ENCODE results near the gene ATG16L1.

The ATG16L1 gene

GRCh38 chr2:233256048-233256447, 4.6 kb downstream of the ATG16L1 start:
- no peak overlapping the region for H3K4me2 ChIP-seq (ENCODE audit: low read length)
- no peak overlapping the region for H3K4me3 ChIP-seq (ENCODE audit: low read depth, low read length, poor library complexity, severe bottlenecking)
- H3K27ac ChIP-seq (ENCODE audit: low read depth, low read length, poor library complexity, severe bottlenecking), result no peak overlapping the region
- H4K20me1 ChIP-seq (ENCODE audit: insufficient read depth, low read length), result no peaks in the 10 kb centered on the region
- H3K9me3 ChIP-seq (ENCODE audit: low read length), result no peaks in the 10 kb centered on the region
- H2AFZ ChIP-seq (ENCODE audit: low read length), result no peak overlapping the region
- H3K79me2 ChIP-seq (ENCODE audit: insufficient read depth, low read length), result peaks cover 32% of the 10 kb centered on the region
- peaks cover 22% of the 10 kb centered on the region for H3K4me1 ChIP-seq (ENCODE audit: insufficient read depth, low read length, severe bottlenecking)
- TF ChIP-seq CTCF (IDR thresholded peaks at IDR 0.05; ENCODE audit: low read length) (no peak), EZH2 (IDR thresholded peaks at IDR 0.05; ENCODE audit: borderline replicate concordance, low read length) (no peak)
- no peak overlapping the region for H3K9ac ChIP-seq (ENCODE audit: low read length)
- H3F3A ChIP-seq (ENCODE audit: insufficient read depth, low read length), result no peaks in the 10 kb centered on the region
- H3K9me2 ChIP-seq (ENCODE audit: low read depth, low read length), result no peaks in the 10 kb centered on the region
- H3K36me3 ChIP-seq (ENCODE audit: insufficient read depth, low read length), result peaks cover 75% of the 10 kb centered on the region
- H3K27me3 ChIP-seq (ENCODE audit: insufficient read depth, low read length), result no peaks in the 10 kb centered on the region

- Histone ChIP-seq H3K36me3 (ENCODE audit: insufficient read depth, low read length) (peaks cover 92% of the 10 kb centered on the region), H3K27ac (ENCODE audit: low read depth, low read length, poor library complexity, severe bottlenecking) (no peak overlapping the region), H3K4me3 (ENCODE audit: low read depth, low read length, poor library complexity, severe bottlenecking) (no peak overlapping the region), H4K20me1 (ENCODE audit: insufficient read depth, low read length) (no peaks in the 10 kb centered on the region), H3K9me3 (ENCODE audit: low read length) (no peaks in the 10 kb centered on the region), H3K9me2 (ENCODE audit: low read depth, low read length) (no peaks in the 10 kb centered on the region), H3K27me3 (ENCODE audit: insufficient read depth, low read length) (no peaks in the 10 kb centered on the region), H3K4me2 (ENCODE audit: low read length) (no peak overlapping the region), H3F3A (ENCODE audit: insufficient read depth, low read length) (no peaks in the 10 kb centered on the region), H3K9ac (ENCODE audit: low read length) (no peak overlapping the region), H2AFZ (ENCODE audit: low read length) (no peak overlapping the region), H3K79me2 (ENCODE audit: insufficient read depth, low read length) (peaks cover 18% of the 10 kb centered on the region), H3K4me1 (ENCODE audit: insufficient read depth, low read length, severe bottlenecking) (peaks cover 9% of the 10 kb centered on the region)
- TF ChIP-seq EZH2 (IDR thresholded peaks at IDR 0.05; ENCODE audit: borderline replicate concordance, low read length), result no peak
- no peak for TF ChIP-seq CTCF (IDR thresholded peaks at IDR 0.05; ENCODE audit: low read length)
Observed at GRCh38 chr2:233258211-233258610, 6.7 kb downstream of the ATG16L1 start.

GRCh38 chr2:233259730-233260129, 8.3 kb downstream of the ATG16L1 start:
- no peak for TF ChIP-seq EZH2 (IDR thresholded peaks at IDR 0.05; ENCODE audit: borderline replicate concordance, low read length)
- TF ChIP-seq CTCF (IDR thresholded peaks at IDR 0.05; ENCODE audit: low read length), result no peak
- Histone ChIP-seq H3K79me2 (ENCODE audit: insufficient read depth, low read length) (peaks cover 4% of the 10 kb centered on the region), H3K4me2 (ENCODE audit: low read length) (no peak overlapping the region), H4K20me1 (ENCODE audit: insufficient read depth, low read length) (no peaks in the 10 kb centered on the region), H3K27me3 (ENCODE audit: insufficient read depth, low read length) (no peaks in the 10 kb centered on the region), H3K9me3 (ENCODE audit: low read length) (no peaks in the 10 kb centered on the region), H3K9me2 (ENCODE audit: low read depth, low read length) (no peaks in the 10 kb centered on the region), H3F3A (ENCODE audit: insufficient read depth, low read length) (no peaks in the 10 kb centered on the region), H3K4me3 (ENCODE audit: low read depth, low read length, poor library complexity, severe bottlenecking) (no peak overlapping the region), H3K27ac (ENCODE audit: low read depth, low read length, poor library complexity, severe bottlenecking) (no peak overlapping the region), H3K36me3 (ENCODE audit: insufficient read depth, low read length) (peaks cover 95% of the 10 kb centered on the region), H3K4me1 (ENCODE audit: insufficient read depth, low read length, severe bottlenecking) (no peaks in the 10 kb centered on the region), H2AFZ (ENCODE audit: low read length) (no peak overlapping the region), H3K9ac (ENCODE audit: low read length) (no peak overlapping the region)

All from OCI-LY1 (cell line).